ENCODE measurements around the gene MUC6.

The MUC6 gene

DNA sequence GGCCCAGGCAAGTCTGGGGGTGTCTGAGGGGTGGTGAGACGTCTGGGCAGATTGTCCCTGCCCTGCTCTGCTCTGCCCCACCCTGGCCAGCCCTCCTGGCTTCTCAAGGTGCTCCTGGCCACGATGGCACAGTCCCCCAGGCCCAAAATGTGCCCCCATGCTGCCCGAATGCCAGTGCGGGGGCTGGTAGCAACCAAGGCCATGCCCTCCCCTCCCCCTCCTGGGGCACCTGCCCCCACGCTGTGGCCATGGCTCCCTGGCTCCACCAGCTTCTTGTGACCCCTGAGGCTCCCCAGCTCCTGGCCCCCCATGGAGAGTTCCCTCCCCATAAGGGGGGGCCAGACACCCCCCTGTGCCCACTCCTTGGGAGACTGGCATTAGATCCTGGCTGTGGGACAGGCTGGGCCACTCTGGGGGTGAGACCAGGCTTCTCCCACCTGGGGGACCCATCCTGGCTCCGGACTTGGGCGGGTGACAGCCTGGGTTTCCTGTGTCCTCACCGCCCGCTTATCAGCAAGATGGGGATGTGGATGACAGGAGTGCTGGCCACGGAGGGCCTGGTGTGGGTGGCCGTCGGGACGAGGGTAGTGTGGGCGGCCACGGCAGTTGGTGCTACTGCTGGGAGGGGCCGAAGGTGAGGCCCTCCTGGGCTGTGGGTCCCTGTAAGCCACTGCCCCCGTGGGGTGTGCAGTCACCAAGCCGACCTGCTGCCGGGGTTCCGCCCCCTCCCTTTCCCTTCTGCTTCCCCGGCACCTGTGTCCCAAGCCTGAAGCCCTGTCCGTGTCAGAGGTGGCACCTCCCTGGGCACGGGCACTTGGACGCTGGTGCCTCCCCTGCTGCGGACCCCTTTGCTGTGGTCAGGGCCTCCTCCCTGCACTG lies 15.9 kb upstream of the MUC6 start:
- no peak for DNase-seq (ENCODE audit: low read depth)

DNA sequence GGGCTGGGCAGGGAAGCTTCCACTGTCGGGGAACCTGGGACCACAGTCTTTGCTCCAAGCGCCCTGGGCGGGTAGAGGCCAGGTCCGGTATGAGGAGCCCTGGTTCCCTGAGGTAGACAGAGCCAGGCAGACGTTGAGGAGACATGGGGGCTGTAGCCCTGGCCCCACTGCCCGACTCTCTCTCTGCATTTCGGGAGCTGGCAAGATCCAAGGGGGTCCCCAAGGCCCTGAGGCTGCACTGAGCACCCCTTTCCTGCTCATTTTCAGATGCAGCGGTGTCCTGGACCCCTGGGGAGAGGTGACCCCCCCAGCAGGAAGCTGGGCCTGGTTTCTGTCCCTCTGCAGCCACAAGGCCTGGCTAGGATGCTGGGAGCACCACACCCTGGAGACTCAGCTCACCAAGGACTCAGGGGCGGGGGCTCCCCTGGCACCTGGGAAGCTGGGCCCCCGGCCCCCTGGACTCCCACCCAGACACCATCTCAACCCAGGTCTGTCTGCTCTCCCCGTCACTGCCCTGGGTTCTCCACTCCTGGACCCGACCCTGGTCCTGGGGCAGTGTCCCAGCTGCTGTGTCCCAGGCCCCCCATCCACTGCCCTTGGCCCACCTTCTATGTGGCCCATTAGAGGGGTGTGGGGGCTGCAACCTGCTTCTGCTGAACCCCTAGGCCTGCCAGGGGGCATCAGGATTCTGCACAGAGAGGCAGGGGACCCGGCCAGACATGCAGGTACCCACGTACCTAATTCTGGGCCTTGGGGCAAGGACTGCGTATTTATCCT lies 15.0 kb upstream of the MUC6 start:
- DNase-seq (ENCODE audit: low read depth) = no peak

DNA sequence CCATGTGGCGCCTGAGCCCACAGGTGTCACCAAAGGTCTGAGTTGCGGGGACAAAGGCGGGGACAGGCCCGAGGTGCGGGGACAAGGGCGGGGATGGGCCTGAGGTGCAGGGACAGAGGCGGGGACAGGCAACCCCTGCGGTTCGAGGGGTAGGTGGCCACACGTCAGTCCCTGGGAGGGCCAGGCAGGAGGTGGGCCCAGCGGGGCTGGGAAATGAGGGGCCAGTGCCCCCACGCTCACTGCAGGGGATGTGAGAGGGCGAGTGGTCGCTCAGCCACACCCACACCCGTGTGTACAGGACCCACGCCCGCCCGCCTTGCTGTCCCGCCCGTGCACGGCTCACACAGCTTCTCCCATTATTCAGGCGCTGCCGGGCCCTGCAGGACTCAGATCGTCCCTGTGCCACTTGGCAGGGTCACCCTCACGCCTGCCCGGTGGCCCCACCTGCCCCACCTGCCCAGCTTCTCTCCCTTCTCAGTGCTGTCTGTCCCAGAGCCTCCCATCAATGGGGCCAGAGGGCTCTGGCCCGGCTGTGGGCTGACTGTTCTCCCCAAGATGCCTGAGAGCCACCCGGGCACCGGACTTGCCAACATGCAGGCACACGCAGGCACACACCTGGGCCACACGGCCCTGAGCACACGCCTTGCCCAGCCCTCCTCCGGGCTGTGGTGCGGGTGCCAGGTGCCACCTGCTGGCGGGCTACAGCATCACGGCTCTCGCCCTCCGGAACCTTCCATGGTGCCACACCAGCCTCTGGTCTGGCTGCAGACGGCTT lies 14.2 kb upstream of the MUC6 start:
- DNase-seq (ENCODE audit: low read depth) = peak; percentile 35

DNA sequence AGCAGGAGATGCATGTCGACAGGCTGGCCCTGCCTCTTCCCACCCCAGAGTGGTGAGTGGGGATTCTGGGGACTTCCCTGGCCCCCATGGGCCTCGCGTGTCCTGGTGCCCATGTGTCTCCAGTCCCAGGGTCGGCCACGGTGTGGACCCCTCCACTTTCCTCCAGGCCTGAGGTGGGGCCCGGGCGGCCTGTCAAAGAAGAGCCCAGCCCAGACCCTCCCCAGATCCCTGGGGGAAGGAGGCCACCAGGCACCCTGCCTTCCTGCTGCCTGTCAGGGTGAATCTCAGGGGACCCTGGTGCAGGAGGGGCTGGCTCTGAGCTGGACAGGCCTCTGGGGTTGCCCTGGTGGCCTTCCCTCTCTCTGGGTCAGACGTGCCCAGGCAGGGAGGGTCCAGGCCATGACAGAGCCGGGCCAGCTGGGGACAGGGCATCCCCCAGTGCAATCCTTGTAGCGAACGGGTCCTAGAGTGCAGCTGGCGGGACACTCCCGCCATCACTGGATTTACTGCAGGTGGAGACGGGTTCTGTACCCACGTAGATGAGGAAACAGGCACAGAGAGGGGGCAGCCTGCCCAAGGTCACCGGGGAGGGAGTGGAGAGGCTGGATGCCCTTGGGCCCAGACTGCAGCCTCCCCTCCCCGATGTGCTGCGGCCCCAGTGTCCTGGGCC lies 13.5 kb upstream of the MUC6 start:
- DNase-seq (ENCODE audit: low read depth) = no peak

DNA sequence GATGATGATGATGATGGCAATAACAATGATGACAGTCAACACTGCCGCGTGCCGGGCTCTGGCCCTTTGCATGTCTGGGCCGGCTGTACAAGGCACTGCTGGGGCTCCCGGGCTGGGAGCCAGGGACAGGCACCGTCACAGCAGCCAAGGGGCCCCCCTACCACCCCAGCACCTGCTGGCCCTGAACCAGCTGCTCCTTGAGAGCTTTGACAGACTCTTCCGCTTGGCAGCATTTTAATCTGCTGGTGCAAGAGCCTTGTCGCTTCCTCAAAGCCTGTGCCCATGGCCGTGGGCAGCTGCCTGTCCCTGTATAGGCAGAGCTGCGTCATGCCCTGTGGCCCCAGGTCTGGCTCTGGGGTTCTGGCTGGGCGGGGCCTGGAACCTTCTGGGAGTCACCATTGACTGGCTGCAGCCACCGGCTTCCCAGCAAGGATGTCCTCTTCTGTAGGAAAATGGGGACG lies 12.9 kb upstream of the MUC6 start:
- no peak for DNase-seq (ENCODE audit: low read depth)

- DNase-seq (ENCODE audit: low read depth) = no peak
These were observed 12.5 kb upstream of the MUC6 start for GRCh38 chr11:1049071-1049405.

DNA sequence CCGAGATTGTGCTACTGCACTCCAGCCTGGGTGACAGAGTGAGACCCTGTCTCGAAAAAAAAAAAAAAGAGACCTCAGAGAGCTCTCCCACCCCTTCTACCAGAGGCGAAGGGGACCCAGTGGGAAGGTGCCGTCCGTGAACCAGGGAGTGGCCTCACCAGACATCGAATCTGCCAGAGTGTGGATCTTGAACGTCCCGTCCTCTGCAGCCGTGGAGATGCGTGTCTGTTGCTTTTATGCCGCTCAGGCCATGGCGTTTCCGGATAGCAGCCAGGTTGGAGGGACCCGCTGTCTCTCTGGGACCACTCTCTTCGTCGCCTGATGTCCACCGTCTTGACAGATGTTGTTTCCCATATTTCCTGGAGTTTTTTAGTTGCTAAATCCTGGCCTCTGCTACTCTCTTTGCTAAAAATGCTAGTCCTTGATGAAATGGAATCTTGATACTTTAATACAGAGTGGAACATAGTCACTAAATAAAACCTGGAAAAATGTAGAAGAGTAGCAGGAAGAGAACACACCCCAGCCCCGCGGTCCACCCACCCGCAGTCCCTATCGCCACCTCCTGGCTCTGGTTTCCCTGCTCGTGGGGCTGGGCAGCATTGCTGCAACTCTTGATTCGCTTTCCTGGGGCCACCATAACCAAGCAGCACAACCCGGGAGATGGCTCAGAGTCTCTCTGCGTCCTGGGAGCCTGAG lies 12.0 kb upstream of the MUC6 start:
- no peak for DNase-seq (ENCODE audit: low read depth)

DNA sequence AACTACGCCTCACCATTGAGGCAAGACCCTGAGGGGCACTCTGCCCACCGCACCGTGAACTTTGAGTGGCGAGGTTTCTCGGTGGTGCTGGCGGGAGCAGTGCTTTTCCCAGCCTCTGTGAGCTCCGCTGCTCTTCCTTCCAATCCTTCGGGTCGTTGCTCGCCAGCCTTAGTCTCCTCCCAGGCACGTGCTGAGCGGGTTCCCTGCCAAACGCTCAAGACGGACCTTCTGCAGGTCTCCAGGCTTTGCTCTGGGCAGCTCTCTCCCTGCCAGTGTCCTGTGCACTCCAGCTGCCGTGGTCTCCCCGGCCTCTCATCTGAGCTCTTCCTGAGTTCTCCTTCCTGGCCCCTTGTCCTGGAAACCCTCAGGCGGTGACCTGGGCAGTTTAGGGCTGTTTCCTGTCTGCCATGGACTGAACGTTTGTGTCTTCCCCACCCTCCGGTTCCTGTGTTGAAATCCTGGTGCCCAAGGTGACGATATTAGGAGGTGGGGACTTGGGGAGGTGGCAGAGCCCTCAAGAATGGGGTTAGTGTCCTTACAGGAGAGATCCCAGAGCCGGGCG lies 11.2 kb upstream of the MUC6 start:
- no peak for DNase-seq (ENCODE audit: low read depth)

DNA sequence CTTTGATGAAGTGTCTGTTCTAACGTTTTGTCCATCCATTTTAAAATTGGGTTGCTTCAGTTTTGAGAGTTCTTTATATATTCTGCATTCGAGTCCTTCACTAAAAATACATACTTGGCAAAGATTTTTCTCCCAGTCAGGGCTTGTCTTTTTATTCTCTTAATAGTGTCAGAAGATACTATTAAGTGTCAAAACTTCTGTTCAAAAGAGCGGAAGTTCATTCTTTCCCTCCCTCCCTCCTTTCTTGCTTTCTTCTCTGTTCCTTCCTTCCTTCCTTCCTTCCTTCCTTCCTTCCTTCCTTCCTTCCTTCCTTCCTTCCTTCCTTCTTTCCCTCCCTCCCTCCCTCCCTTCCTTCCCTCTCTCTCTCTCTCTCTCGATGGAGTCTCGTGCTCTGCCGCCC lies 7.6 kb upstream of the MUC6 start:
- no peak for DNase-seq (ENCODE audit: low read depth)

- DNase-seq (ENCODE audit: low read depth) = no peak
These were observed 7.1 kb upstream of the MUC6 start for GRCh38 chr11:1043563-1044096.

DNA sequence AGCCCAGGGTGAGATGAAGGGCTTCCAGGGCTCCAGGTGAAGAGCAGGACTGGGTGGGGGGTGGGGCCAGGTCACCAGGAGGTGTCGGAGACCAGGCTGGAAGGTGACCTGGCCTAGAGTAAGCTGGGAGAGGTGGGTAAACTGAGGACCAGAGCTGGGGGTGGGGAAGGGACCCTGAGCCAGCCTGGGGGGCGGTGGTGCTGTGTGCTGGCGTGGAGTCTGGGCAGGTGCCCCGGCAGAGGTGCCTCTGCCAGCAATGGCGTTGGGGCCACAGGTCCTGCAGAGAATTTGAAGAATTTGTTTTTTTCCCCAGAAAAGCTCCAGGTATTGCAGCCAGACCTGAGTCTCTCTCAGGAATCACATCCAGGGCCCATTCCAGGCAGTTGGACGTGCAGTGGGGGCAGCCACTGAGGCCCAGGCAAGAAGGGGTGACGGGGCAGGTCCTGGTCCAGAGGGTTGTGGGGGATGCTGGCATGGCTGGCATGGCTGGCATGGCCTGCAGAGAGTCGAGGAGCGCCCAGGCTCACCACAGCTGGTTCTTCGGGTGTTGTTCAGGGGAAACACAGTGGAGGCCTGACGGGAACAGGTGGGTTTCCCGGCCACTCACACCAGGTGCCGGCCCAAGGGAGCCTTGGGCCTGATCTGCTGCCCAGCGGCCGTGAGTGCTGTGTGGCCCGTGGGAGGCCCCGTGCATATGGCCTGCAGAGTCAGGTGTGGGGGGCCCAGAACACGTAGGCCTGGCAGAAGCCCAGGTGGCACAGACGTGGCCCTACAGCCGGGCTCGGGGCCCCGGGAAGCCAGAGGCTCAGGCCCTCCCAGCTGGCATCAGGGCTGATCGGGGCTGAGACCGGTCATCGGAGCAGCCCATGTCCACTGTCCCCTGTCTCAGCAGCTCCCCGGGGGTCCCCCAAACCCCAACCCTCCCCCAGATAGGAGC lies 6.4 kb upstream of the MUC6 start:
- no peak for DNase-seq (ENCODE audit: low read depth)

- DNase-seq (ENCODE audit: low read depth) = no peak
These were observed 5.6 kb upstream of the MUC6 start for GRCh38 chr11:1041936-1042608.

DNA sequence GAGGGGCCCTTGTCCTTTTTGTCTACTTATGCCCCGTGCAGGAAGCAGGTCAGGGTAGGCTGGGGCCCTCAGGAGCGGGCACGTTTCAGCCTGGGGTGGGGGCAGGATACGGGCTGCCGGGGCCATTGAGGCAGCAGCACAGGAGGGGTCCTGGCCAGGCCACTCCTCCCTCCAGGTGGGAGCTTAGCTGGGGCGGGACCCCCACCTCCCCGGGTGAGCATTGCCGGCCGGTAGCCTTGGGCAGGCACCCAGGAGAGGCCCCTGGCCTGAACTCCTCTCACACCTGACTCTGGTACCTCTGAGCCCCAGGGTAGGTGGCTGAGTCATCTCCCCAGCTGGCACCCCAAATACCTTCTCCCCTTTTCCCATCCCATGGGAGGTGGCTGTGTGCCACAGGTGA lies 5.0 kb upstream of the MUC6 start:
- no peak for DNase-seq (ENCODE audit: low read depth)

- DNase-seq (ENCODE audit: low read depth) = no peak
These were observed 4.6 kb upstream of the MUC6 start for GRCh38 chr11:1041149-1041467.

DNA sequence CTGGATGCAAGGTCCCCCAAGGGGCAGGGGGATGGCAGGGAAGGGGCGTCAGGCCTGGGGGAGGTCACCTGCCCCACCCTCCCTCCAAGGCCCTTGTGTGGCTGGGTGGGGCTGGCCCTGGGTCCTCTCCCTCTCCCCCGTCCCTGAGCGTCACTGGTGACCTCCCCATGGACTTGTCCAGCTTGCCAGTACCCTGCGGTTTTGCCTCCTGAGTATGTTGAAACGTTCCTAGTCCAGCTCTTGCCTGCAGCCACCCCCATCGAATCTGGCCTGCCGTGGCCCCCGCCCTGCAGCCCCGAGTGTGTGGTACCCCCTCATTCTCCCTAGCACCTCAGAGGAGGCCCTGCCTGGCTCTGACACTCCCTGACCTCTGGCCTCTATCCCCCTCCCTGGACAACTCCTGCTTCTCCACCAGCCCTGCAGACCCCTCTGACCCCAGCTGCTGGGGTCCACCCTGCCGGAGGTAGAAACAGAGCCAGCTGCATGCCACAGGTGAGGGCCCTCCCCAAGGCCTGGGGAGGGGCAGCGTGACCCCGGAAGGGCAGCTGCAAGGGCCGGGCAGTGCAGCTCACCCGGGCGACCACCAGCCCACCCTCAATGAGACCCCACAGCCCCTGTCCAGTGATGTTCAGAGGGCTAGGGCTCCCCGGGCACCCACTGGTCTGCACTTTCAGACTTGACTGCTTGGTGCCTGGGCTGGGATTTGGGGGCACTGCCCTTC lies 4.1 kb upstream of the MUC6 start:
- DNase-seq (ENCODE audit: low read depth) = no peak

- DNase-seq (ENCODE audit: low read depth) = no peak
These were observed 3.2 kb upstream of the MUC6 start for GRCh38 chr11:1039481-1040427.

DNA sequence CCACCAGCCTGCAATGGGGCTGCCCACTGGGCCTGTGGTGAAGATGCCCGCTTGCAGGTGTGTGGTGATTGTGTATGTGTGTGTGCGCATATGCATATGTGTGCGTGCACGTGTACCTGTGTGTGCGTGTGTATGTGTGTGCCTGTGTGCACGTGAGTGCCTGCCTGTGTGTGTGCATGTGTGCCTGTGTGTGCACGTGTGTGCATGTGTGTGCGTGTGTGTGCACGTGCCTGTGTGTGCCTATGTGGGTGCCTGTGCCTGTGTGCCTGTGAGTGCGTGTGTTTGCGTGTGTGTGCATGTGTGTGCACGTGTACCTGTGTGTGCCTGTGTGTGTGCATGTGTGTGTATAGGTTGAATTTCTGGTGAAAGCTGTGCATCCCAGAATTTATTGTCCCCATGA lies 2.4 kb upstream of the MUC6 start:
- no peak for DNase-seq (ENCODE audit: low read depth)

GRCh38 chr11:1038361-1038760 lies 1.8 kb upstream of the MUC6 start:
- DNase-seq (ENCODE audit: low read depth) = no peak

All from stimulated activated CD8-positive, alpha-beta memory T cell treated with anti-CD3 and anti-CD28 coated beads, Interleukin-15, amount 100 ng/mL, for 24 hours (primary cell).